WTC11 (cell line): ENCODE results near the gene SIK2. TPM values are rescaled to one million over a fixed set of nuclear protein-coding genes. Genes with fewer than 3 reads are reported as not detected.

Experiments
- ATAC-seq: fragments of 200-7000 bp; cut with Tn5 transposase; 2 replicates; pipeline ENCODE4 v1.10.0; 2021; ENCODE audit warnings: mild to moderate bottlenecking, moderate library complexity
- CTCF ChIA-PET: fragments of 300-600 bp; sonication (Branson Sonifier 250); formaldehyde crosslinking; loops from one replicate; lab custom pipeline; 2021; ENCODE audit warnings: antibody characterized with exemption; lab: Charles Lee
- POLR2A ChIA-PET: fragments of 350-600 bp; sonication (Branson Sonifier 250); formaldehyde crosslinking; loops from one replicate; lab custom pipeline; 2021; ENCODE audit warnings: antibody characterized with exemption; lab: Charles Lee
- DNase-seq: peaks from one replicate; pipeline ENCODE4 v3.0.0; 2021; ENCODE audit warnings: low spot score
- H3K27ac Mint-ChIP-seq: 2 replicates; pipeline ENCODE4 v1.8.0; 2021; ENCODE audit warnings: mixed read lengths
- H3K27me3 Mint-ChIP-seq: 2 replicates; pipeline ENCODE4 v1.8.0; 2021; ENCODE audit warnings: low read depth, mild to moderate bottlenecking, moderate library complexity, mixed read lengths
- H3K36me3 Mint-ChIP-seq: 2 replicates; pipeline ENCODE4 v1.8.0; 2021; ENCODE audit warnings: mixed read lengths
- H3K4me1 Mint-ChIP-seq: 2 replicates; pipeline ENCODE4 v1.8.0; 2022; ENCODE audit warnings: mixed read lengths
- H3K4me3 Mint-ChIP-seq: 2 replicates; pipeline ENCODE4 v1.8.0; 2021; ENCODE audit warnings: mild to moderate bottlenecking, moderate library complexity, mixed read lengths
- H3K9me3 Mint-ChIP-seq: 2 replicates; pipeline ENCODE4 v1.8.0; 2021; ENCODE audit warnings: mixed read lengths
- ELF4 ChIP-seq: sonication (generic); formaldehyde crosslinking; IDR thresholded peaks from 2 replicates; pipeline ENCODE4 v1.8.1; 2022; ENCODE audit warnings: low read depth, mild to moderate bottlenecking, moderate library complexity, missing genetic modification reagents
- EMX1 ChIP-seq: fragments of 250-450 bp; sonication (Bioruptor Pico); IDR thresholded peaks from 2 replicates; pipeline ENCODE4 v1.8.0; 2021; ENCODE audit warnings: mild to moderate bottlenecking
- FOXP1 ChIP-seq: sonication (generic); formaldehyde crosslinking; IDR thresholded peaks from 2 replicates; pipeline ENCODE4 v1.8.0; 2022; ENCODE audit warnings: missing genetic modification reagents, mild to moderate bottlenecking, moderate library complexity, borderline replicate concordance
- GABPB1 ChIP-seq: sonication (generic); formaldehyde crosslinking; IDR thresholded peaks from 2 replicates; pipeline ENCODE4 v1.8.1; 2023; ENCODE audit warnings: mild to moderate bottlenecking, missing genetic modification reagents
- HMGA2 ChIP-seq: fragments of 250-450 bp; sonication (Bioruptor Pico); IDR thresholded peaks from 2 replicates; pipeline ENCODE4 v1.4.0; 2021; ENCODE audit warnings: mild to moderate bottlenecking, moderate library complexity
- NR1H2 ChIP-seq: sonication (generic); formaldehyde crosslinking; IDR thresholded peaks from 2 replicates; pipeline ENCODE4 v1.9.0; 2021; ENCODE audit warnings: mild to moderate bottlenecking, moderate library complexity, missing genetic modification reagents
- NR2C2 ChIP-seq: sonication (generic); formaldehyde crosslinking; IDR thresholded peaks from 2 replicates; pipeline ENCODE4 v1.8.0; 2022; ENCODE audit warnings: mild to moderate bottlenecking, missing genetic modification reagents
- NR3C1 ChIP-seq: sonication (generic); formaldehyde crosslinking; conservative IDR thresholded peaks from 2 replicates; pipeline ENCODE4 v1.8.1; 2023; ENCODE audit warnings: low read depth, mild to moderate bottlenecking, missing genetic modification reagents
- RELA ChIP-seq: sonication (generic); formaldehyde crosslinking; IDR thresholded peaks from 2 replicates; pipeline ENCODE4 v1.8.1; 2022; ENCODE audit warnings: missing genetic modification reagents, mild to moderate bottlenecking, borderline replicate concordance
- SMAD4 ChIP-seq: sonication (generic); formaldehyde crosslinking; IDR thresholded peaks from 2 replicates; pipeline ENCODE4 v1.8.0; 2022; ENCODE audit warnings: mild to moderate bottlenecking, missing genetic modification reagents
- ZNF219 ChIP-seq: sonication (generic); formaldehyde crosslinking; IDR thresholded peaks from 2 replicates; pipeline ENCODE4 v1.8.0; 2023; ENCODE audit warnings: missing genetic modification reagents, mild to moderate bottlenecking, borderline replicate concordance
- ZNF317 ChIP-seq: sonication (generic); formaldehyde crosslinking; IDR thresholded peaks from 2 replicates; pipeline ENCODE4 v1.8.1; 2023; ENCODE audit warnings: low read depth, mild to moderate bottlenecking, moderate library complexity, missing genetic modification reagents, borderline replicate concordance
- total RNA-seq: library from RNA; stranded (reverse); gene quantifications from 3 replicates; pipeline ENCODE4 v1.2.3, GENCODE V29; 2021
- TF ChIP-seq, protein P1 (sequence below): sonication (generic); formaldehyde crosslinking; IDR thresholded peaks from 2 replicates; pipeline ENCODE4 v1.8.0; 2023; ENCODE audit warnings: missing genetic modification reagents
- TF ChIP-seq, protein P2 (sequence below): fragments of 250-450 bp; sonication (Bioruptor Pico); IDR thresholded peaks from 2 replicates; pipeline ENCODE4 v1.9.0; 2021; ENCODE audit warnings: mild to moderate bottlenecking
- TF ChIP-seq, protein P3 (sequence below): fragments of 250-450 bp; sonication (Bioruptor Pico); IDR thresholded peaks from 2 replicates; pipeline ENCODE4 v1.9.0; 2021; ENCODE audit warnings: moderate library complexity, mild to moderate bottlenecking, inconsistent platforms, borderline replicate concordance
- TF ChIP-seq, protein P4 (sequence below): sonication (generic); formaldehyde crosslinking; IDR thresholded peaks from 2 replicates; pipeline ENCODE4 v1.8.0; 2022; ENCODE audit warnings: missing genetic modification reagents
- TF ChIP-seq, protein P5 (sequence below): sonication (generic); formaldehyde crosslinking; IDR thresholded peaks from 2 replicates; pipeline ENCODE4 v1.8.1; 2023; ENCODE audit warnings: mild to moderate bottlenecking, missing genetic modification reagents, borderline replicate concordance
- TF ChIP-seq, protein P6 (sequence below): sonication (generic); formaldehyde crosslinking; IDR thresholded peaks from 2 replicates; pipeline ENCODE4 v1.8.0; 2022; ENCODE audit warnings: mild to moderate bottlenecking, missing genetic modification reagents
- TF ChIP-seq, protein P7 (sequence below): sonication (generic); formaldehyde crosslinking; IDR thresholded peaks from 2 replicates; pipeline ENCODE4 v1.8.1; 2023; ENCODE audit warnings: mild to moderate bottlenecking, moderate library complexity, missing genetic modification reagents
- TF ChIP-seq, protein P8 (sequence below): fragments of 200-600 bp; IDR thresholded peaks from 2 replicates; pipeline ENCODE4 v1.8.0; 2022; ENCODE audit warnings: antibody characterized with exemption

The SIK2 gene
- total RNA-seq, 1 experiment from 2014 or later = 7.2 TPM

DNA sequence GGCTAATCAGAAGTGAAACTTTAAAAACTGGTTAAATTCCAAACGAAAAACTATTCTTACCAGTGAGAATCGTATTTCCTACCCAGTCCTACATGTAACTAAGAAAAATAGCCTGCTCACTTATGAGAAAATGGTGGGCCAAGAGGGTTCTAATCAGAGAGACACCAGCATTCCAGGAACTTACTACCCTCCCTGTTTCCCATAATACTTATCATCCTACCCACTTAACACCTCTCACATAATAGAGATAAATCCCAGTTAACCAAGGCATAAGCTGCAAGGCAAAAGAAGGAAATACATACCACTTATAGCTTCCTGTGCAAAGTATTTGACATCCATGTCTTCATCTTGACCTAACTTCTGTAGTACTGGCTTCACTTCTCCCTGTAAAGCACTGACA lies 139.5 kb downstream of the SIK2 start:
- Mint-ChIP-seq H3K27me3 (no peaks in the 10 kb centered on the region), H3K9me3 (no peaks in the 10 kb centered on the region), H3K4me3 (no peak overlapping the region), H3K27ac (no peak overlapping the region), H3K4me1 (no peaks in the 10 kb centered on the region), H3K36me3 (peaks cover 50% of the 10 kb centered on the region)
- TF ChIP-seq GABPB1 = no peak
- TF ChIP-seq, protein P1, sequence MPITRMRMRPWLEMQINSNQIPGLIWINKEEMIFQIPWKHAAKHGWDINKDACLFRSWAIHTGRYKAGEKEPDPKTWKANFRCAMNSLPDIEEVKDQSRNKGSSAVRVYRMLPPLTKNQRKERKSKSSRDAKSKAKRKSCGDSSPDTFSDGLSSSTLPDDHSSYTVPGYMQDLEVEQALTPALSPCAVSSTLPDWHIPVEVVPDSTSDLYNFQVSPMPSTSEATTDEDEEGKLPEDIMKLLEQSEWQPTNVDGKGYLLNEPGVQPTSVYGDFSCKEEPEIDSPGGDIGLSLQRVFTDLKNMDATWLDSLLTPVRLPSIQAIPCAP = no peak
- TF ChIP-seq RELA (CRISPR knock-in tag) = no peak
- TF ChIP-seq EMX1 (CRISPR knock-in tag) = no peak
- TF ChIP-seq NR2C2 (CRISPR knock-in tag) = no peak
- TF ChIP-seq NR3C1 = no peak
- TF ChIP-seq ELF4 = no peak
- TF ChIP-seq HMGA2 (CRISPR knock-in tag) = no peak
- TF ChIP-seq NR1H2 (CRISPR knock-in tag) = no peak
- TF ChIP-seq, protein P2, sequence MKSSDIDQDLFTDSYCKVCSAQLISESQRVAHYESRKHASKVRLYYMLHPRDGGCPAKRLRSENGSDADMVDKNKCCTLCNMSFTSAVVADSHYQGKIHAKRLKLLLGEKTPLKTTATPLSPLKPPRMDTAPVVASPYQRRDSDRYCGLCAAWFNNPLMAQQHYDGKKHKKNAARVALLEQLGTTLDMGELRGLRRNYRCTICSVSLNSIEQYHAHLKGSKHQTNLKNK (CRISPR knock-in tag) = no peak
- TF ChIP-seq, protein P3, sequence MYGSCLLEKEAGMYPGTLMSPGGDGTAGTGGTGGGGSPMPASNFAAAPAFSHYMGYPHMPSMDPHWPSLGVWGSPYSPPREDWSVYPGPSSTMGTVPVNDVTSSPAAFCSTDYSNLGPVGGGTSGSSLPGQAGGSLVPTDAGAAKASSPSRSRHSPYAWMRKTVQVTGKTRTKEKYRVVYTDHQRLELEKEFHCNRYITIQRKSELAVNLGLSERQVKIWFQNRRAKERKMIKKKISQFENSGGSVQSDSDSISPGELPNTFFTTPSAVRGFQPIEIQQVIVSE (CRISPR knock-in tag) = no peak
- TF ChIP-seq, protein P4, sequence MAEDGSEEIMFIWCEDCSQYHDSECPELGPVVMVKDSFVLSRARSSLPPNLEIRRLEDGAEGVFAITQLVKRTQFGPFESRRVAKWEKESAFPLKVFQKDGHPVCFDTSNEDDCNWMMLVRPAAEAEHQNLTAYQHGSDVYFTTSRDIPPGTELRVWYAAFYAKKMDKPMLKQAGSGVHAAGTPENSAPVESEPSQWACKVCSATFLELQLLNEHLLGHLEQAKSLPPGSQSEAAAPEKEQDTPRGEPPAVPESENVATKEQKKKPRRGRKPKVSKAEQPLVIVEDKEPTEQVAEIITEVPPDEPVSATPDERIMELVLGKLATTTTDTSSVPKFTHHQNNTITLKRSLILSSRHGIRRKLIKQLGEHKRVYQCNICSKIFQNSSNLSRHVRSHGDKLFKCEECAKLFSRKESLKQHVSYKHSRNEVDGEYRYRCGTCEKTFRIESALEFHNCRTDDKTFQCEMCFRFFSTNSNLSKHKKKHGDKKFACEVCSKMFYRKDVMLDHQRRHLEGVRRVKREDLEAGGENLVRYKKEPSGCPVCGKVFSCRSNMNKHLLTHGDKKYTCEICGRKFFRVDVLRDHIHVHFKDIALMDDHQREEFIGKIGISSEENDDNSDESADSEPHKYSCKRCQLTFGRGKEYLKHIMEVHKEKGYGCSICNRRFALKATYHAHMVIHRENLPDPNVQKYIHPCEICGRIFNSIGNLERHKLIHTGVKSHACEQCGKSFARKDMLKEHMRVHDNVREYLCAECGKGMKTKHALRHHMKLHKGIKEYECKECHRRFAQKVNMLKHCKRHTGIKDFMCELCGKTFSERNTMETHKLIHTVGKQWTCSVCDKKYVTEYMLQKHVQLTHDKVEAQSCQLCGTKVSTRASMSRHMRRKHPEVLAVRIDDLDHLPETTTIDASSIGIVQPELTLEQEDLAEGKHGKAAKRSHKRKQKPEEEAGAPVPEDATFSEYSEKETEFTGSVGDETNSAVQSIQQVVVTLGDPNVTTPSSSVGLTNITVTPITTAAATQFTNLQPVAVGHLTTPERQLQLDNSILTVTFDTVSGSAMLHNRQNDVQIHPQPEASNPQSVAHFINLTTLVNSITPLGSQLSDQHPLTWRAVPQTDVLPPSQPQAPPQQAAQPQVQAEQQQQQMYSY (CRISPR knock-in tag) = no peak
- TF ChIP-seq, protein P5, sequence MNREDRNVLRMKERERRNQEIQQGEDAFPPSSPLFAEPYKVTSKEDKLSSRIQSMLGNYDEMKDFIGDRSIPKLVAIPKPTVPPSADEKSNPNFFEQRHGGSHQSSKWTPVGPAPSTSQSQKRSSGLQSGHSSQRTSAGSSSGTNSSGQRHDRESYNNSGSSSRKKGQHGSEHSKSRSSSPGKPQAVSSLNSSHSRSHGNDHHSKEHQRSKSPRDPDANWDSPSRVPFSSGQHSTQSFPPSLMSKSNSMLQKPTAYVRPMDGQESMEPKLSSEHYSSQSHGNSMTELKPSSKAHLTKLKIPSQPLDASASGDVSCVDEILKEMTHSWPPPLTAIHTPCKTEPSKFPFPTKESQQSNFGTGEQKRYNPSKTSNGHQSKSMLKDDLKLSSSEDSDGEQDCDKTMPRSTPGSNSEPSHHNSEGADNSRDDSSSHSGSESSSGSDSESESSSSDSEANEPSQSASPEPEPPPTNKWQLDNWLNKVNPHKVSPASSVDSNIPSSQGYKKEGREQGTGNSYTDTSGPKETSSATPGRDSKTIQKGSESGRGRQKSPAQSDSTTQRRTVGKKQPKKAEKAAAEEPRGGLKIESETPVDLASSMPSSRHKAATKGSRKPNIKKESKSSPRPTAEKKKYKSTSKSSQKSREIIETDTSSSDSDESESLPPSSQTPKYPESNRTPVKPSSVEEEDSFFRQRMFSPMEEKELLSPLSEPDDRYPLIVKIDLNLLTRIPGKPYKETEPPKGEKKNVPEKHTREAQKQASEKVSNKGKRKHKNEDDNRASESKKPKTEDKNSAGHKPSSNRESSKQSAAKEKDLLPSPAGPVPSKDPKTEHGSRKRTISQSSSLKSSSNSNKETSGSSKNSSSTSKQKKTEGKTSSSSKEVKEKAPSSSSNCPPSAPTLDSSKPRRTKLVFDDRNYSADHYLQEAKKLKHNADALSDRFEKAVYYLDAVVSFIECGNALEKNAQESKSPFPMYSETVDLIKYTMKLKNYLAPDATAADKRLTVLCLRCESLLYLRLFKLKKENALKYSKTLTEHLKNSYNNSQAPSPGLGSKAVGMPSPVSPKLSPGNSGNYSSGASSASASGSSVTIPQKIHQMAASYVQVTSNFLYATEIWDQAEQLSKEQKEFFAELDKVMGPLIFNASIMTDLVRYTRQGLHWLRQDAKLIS (CRISPR knock-in tag) = no peak
- TF ChIP-seq SMAD4 (CRISPR knock-in tag) = no peak
- TF ChIP-seq FOXP1 = no peak
- TF ChIP-seq ZNF219 (CRISPR knock-in tag) = no peak
- TF ChIP-seq, protein P6, sequence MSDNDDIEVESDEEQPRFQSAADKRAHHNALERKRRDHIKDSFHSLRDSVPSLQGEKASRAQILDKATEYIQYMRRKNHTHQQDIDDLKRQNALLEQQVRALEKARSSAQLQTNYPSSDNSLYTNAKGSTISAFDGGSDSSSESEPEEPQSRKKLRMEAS (CRISPR knock-in tag) = no peak
- TF ChIP-seq, protein P7, sequence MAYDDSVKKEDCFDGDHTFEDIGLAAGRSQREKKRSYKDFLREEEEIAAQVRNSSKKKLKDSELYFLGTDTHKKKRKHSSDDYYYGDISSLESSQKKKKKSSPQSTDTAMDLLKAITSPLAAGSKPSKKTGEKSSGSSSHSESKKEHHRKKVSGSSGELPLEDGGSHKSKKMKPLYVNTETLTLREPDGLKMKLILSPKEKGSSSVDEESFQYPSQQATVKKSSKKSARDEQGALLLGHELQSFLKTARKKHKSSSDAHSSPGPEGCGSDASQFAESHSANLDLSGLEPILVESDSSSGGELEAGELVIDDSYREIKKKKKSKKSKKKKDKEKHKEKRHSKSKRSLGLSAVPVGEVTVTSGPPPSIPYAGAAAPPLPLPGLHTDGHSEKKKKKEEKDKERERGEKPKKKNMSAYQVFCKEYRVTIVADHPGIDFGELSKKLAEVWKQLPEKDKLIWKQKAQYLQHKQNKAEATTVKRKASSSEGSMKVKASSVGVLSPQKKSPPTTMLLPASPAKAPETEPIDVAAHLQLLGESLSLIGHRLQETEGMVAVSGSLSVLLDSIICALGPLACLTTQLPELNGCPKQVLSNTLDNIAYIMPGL = no peak
- TF ChIP-seq, protein P8, sequence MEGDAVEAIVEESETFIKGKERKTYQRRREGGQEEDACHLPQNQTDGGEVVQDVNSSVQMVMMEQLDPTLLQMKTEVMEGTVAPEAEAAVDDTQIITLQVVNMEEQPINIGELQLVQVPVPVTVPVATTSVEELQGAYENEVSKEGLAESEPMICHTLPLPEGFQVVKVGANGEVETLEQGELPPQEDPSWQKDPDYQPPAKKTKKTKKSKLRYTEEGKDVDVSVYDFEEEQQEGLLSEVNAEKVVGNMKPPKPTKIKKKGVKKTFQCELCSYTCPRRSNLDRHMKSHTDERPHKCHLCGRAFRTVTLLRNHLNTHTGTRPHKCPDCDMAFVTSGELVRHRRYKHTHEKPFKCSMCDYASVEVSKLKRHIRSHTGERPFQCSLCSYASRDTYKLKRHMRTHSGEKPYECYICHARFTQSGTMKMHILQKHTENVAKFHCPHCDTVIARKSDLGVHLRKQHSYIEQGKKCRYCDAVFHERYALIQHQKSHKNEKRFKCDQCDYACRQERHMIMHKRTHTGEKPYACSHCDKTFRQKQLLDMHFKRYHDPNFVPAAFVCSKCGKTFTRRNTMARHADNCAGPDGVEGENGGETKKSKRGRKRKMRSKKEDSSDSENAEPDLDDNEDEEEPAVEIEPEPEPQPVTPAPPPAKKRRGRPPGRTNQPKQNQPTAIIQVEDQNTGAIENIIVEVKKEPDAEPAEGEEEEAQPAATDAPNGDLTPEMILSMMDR = no peak
- no peak for TF ChIP-seq ZNF317 (CRISPR knock-in tag)
- ATAC-seq = no peak
- POLR2A ChIA-PET = no interaction called here
- CTCF ChIA-PET = no interaction called here
- DNase-seq = no peak
